NCI-H1048 (cell line): ENCODE results near the gene ZNF665.
"Not testable (repeated sequence)": the region's sequence is repeated elsewhere in the genome, so short reads cannot be mapped to it uniquely, and the experiment has no call there.

Source experiments
- DNase-seq: peaks from one replicate; lab custom pipeline; 2025; lab: John Stamatoyannopoulos, UW

ZNF665 gene

GRCh38 chr19:53192771-53193534 lies at the start of gene ZNF665:
ZNF665 (minus strand) TSS chr19:53193358; CDS start chr19:53182898, 10,460 bp downstream.
- DNase-seq: peak; percentile 50

GRCh38 chr19:53237114-53237777 lies 44.1 kb upstream of the ZNF665 start:
- no peak for DNase-seq

- no peak for DNase-seq
Measured at GRCh38 chr19:53224606-53225005, 31.4 kb upstream of the ZNF665 start.

- not testable (repeated sequence) for DNase-seq
Measured at GRCh38 chr19:53222716-53223115, 29.6 kb upstream of the ZNF665 start.

GRCh38 chr19:53212703-53213320 lies 19.7 kb upstream of the ZNF665 start:
- DNase-seq: no peak

GRCh38 chr19:53211554-53211953 lies 18.4 kb upstream of the ZNF665 start:
- not testable (repeated sequence) for DNase-seq

GRCh38 chr19:53196777-53197396 lies 3.7 kb upstream of the ZNF665 start:
- DNase-seq: peak; percentile 90

- DNase-seq: peak; percentile 28
Measured at GRCh38 chr19:53195265-53195903, 2.2 kb upstream of the ZNF665 start.

- DNase-seq: no peak
Measured at GRCh38 chr19:53193535-53194222, 521 bp upstream of the ZNF665 start.

- DNase-seq: no peak
Measured at GRCh38 chr19:53190253-53190652, 2.9 kb downstream of the ZNF665 start.

GRCh38 chr19:53189691-53190198 lies 3.4 kb downstream of the ZNF665 start:
- not testable (repeated sequence) for DNase-seq

GRCh38 chr19:53185155-53185882 lies 7.8 kb downstream of the ZNF665 start:
- DNase-seq: not testable (repeated sequence)

- no peak for DNase-seq
Measured at GRCh38 chr19:53183146-53183764, 9.9 kb downstream of the ZNF665 start.

GRCh38 chr19:53182202-53182601 lies 11.0 kb downstream of the ZNF665 start:
- no peak for DNase-seq

- no peak for DNase-seq
Measured at GRCh38 chr19:53177986-53178385, 15.2 kb downstream of the ZNF665 start.

GRCh38 chr19:53172889-53173288 lies 20.3 kb downstream of the ZNF665 start:
- DNase-seq: no peak

- DNase-seq: no peak
Measured at GRCh38 chr19:53165691-53166091, 27.5 kb downstream of the ZNF665 start.

- DNase-seq: no peak
Measured at GRCh38 chr19:53161123-53161522, 32.0 kb downstream of the ZNF665 start.

GRCh38 chr19:53160350-53160749 lies 32.8 kb downstream of the ZNF665 start:
- DNase-seq: no peak

- DNase-seq: no peak
Measured at GRCh38 chr19:53158119-53158656, 35.0 kb downstream of the ZNF665 start.
